Right atrium auricular region (tissue), 2 donors: ENCODE measurements around the gene GPI. TPM values are rescaled to one million over a fixed set of nuclear protein-coding genes. Genes with fewer than 3 reads are reported as not detected.
A peak's percentile ranks its signal among the peaks of the same experiment; 100 is the strongest.
"Not testable (repeated sequence)": the region's sequence is repeated elsewhere in the genome, so short reads cannot be mapped to it uniquely, and the experiment has no call there.

Source experiments
- DNase-seq: peaks from one replicate; pipeline ENCODE4 v3.0.0-alpha.2; 2019; ENCODE audit warnings: low spot score
- H3K27ac ChIP-seq, 2 donors: fragments of 200-600 bp; sonication (generic); 1 replicate in 1 of 2; 2 replicates in 1 of 2; pipeline ENCODE4 v1.5.1; 2016 to 2019
- H3K27me3 ChIP-seq, 2 donors: fragments of 200-600 bp; sonication (generic); one replicate each; pipeline versions ENCODE4 v1.5.1 to v1.6.0; 2017 to 2019
- H3K36me3 ChIP-seq: fragments of 200-600 bp; sonication (generic); one replicate; pipeline ENCODE4 v1.5.1; 2016
- H3K4me1 ChIP-seq, 2 donors: fragments of 200-600 bp; sonication (generic); one replicate each; pipeline versions ENCODE4 v1.5.1 to v1.6.0; 2017 to 2019
- H3K4me3 ChIP-seq, 2 donors: fragments of 200-600 bp; sonication (generic); 1 replicate in 1 of 2; 2 replicates in 1 of 2; pipeline ENCODE4 v1.5.1; 2017 to 2019; ENCODE audit warnings: mild to moderate bottlenecking in 1 of 2, moderate library complexity in 1 of 2
- H3K9me3 ChIP-seq, 2 donors: fragments of 200-600 bp; sonication (generic); one replicate each; pipeline ENCODE4 v1.5.1; 2019
- CTCF ChIP-seq, 2 donors: fragments of 200-600 bp; sonication (generic); IDR thresholded peaks; one replicate each; pipeline ENCODE4 v1.5.1; 2019; ENCODE audit warnings: antibody characterized with exemption in 2 of 2
- total RNA-seq, 2 donors: library from RNA; depleted of rRNA; stranded (reverse); fragments of >200 nt; gene quantifications; one replicate each; pipeline ENCODE4 v1.1.0, GENCODE V29; 2016

GPI gene
- total RNA-seq, 2 donors from 2014 or later, result 340 to 413 TPM

DNA sequence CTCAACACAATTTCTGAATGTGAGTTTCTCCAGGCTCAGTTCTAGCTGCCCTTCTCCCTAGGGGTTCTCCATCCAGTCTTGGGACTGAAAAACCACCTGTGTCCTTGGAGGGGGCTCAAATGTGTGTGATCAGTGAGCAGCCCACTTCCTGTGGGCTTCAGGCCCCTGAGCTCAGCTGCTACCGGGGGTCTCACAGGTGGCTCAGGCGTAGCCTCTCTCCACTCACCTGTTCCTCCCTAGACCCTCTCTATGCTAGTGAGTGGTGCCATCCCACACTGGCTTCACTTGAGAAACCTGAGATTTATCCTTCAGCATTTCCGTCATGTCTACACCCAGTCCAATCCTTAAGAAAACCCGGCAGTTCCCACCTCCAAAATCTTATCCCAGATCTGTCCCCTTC lies 39.8 kb upstream of the GPI start:
- Histone ChIP-seq H3K9me3 (no peaks in the 10 kb centered on the region), H3K4me3 (no peak overlapping the region), H3K27me3 (no peaks in the 10 kb centered on the region), H3K4me1 (peaks cover 0 to 5% of the 10 kb centered on the region in 2 donors), H3K36me3 (peaks cover 60% of the 10 kb centered on the region), H3K27ac (no peak overlapping the region)
- no peak for DNase-seq
- TF ChIP-seq CTCF (IDR thresholded peaks at IDR 0.05), result no peak

DNA sequence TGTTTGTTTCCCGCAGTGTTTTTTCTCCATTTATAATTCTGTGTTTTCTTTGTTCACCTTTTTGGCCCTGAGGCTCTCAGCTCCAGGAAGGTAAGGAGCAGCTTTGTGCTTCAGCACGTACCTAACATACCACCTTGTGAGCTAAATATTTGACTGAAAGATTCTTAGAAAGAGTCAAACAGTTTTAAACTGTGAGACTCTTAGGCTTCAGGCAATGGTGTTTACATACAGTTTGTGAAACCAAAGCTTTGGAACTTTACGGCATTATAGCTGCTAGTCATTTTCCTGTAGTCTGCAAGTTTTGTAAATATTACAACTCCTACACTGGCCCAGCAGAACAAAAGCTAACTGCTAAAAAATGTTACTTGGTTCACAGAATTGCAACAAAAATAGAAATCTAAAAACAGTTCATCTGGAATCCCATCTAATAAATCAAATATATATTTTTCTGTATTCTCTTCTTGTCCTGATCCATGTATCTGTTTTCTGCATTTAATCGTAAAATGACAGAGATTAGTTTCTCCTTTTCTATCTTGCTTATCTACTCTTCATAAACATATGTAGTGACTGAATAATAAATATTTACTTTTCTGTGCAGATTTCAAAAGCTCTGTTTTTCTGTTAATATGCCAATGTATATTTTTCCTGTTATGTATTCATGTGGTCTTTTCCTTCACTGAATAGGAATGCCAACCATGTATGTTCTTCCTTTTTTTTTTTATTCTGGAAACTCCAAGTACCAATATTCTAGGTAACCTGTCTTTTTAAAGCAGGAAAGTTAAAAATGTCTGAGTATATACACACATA lies 38.8 kb upstream of the GPI start:
- no peak overlapping the region for H3K27ac ChIP-seq
- TF ChIP-seq CTCF (IDR thresholded peaks at IDR 0.05), result no peak
- no peaks in the 10 kb centered on the region for H3K27me3 ChIP-seq
- H3K4me1 ChIP-seq, result no peaks in the 10 kb centered on the region
- no peak for DNase-seq
- no peaks in the 10 kb centered on the region for H3K9me3 ChIP-seq
- peaks cover 70% of the 10 kb centered on the region for H3K36me3 ChIP-seq
- H3K4me3 ChIP-seq, result no peak overlapping the region

GRCh38 chr19:34327851-34328250 lies 37.1 kb upstream of the GPI start:
- Histone ChIP-seq H3K9me3 (no peaks in the 10 kb centered on the region), H3K36me3 (peaks cover 86% of the 10 kb centered on the region), H3K27ac (peak overlapping the region; percentile 19 to 35), H3K4me3 (no peak overlapping the region), H3K4me1 (no peaks in the 10 kb centered on the region), H3K27me3 (no peaks in the 10 kb centered on the region)
- no peak for TF ChIP-seq CTCF (IDR thresholded peaks at IDR 0.05)
- no peak for DNase-seq

GRCh38 chr19:34328982-34329381 lies 36.0 kb upstream of the GPI start:
- DNase-seq, result no peak
- TF ChIP-seq CTCF (IDR thresholded peaks at IDR 0.05), result no peak
- H3K27me3 ChIP-seq, result no peaks in the 10 kb centered on the region
- H3K9me3 ChIP-seq, result no peaks in the 10 kb centered on the region
- H3K27ac ChIP-seq, result no peak overlapping the region
- no peak overlapping the region for H3K4me3 ChIP-seq
- H3K36me3 ChIP-seq, result peaks cover 88% of the 10 kb centered on the region
- no peaks in the 10 kb centered on the region for H3K4me1 ChIP-seq

DNA sequence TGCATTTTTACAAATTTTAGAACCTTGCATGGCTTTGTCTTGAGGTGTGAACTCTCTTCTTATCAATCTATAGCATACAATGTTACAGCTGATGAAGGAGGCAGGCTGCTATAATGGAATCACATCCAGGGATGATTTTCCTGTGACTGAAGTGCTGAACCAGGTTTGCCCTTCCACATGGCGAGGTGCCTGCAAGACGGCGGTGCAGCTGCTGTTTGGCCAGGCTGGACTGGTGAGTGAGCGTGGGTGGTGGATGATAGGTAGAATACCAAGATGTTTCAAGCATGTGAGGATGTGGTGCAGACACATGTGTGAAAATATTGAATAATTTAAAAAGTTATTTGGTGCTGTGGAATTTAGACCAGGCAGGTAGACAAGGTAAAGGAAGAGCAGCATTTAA lies 34.9 kb upstream of the GPI start:
- H3K9me3 ChIP-seq, result no peaks in the 10 kb centered on the region
- H3K27me3 ChIP-seq, result no peaks in the 10 kb centered on the region
- no peak for DNase-seq
- peaks cover 88% of the 10 kb centered on the region for H3K36me3 ChIP-seq
- H3K27ac ChIP-seq, result no peak overlapping the region
- TF ChIP-seq CTCF (IDR thresholded peaks at IDR 0.05), result no peak
- no peak overlapping the region for H3K4me3 ChIP-seq
- no peaks in the 10 kb centered on the region for H3K4me1 ChIP-seq

DNA sequence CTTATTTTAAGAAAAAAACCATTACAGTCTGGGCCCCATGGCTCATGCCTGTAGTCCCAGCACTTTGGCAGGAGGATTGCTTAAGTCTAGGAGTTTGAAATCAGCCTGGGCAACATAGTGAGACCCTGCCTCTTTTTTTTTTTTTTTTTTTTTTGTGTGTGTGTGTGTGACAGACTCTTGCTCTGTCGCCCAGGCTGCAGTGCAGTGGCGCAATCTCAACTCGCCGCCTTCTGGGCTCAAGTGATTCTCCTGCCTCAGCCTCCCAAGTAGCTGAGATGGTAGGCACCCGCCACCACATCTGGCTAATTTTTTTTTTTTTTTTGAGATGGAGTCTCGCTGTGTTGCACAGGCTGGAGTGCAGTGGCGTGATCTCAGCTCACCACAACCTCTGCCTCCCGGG lies 34.4 kb upstream of the GPI start:
- not testable (repeated sequence) for DNase-seq, H3K27ac ChIP-seq, H3K9me3 ChIP-seq, H3K27me3 ChIP-seq, H3K4me3 ChIP-seq, H3K4me1 ChIP-seq
- H3K36me3 ChIP-seq, result peaks cover 87% of the 10 kb centered on the region

- H3K27me3 ChIP-seq, H3K9me3 ChIP-seq, H3K4me3 ChIP-seq, DNase-seq, H3K4me1 ChIP-seq: not testable (repeated sequence)
- peaks cover 89% of the 10 kb centered on the region for H3K36me3 ChIP-seq
- H3K27ac ChIP-seq, result peak overlapping the region in 1 of 2 donors; percentile 35
Observed at GRCh38 chr19:34331596-34331995, 33.4 kb upstream of the GPI start.
